ENCODE results near the gene KCNMB1.

Gene KCNMB1

GRCh38 chr5:170327168-170327567 lies 62.0 kb downstream of the KCNMB1 start:
- H3K4me1 ChIP-seq (ENCODE audit: insufficient read depth, low read length) = no peaks in the 10 kb centered on the region
- no peak overlapping the region for H2AFZ ChIP-seq (ENCODE audit: low read depth, low read length)
- no peaks in the 10 kb centered on the region for H3K36me3 ChIP-seq (ENCODE audit: insufficient read depth, low read length)
- H3K4me3 ChIP-seq (ENCODE audit: low read length) = no peak overlapping the region
- H3K27me3 ChIP-seq (ENCODE audit: insufficient read depth, low read length) = peaks cover 3% of the 10 kb centered on the region
- H3K9me3 ChIP-seq (ENCODE audit: low read length) = no peaks in the 10 kb centered on the region
